Activated CD8-positive, alpha-beta memory T cell treated with anti-CD3 and anti-CD28 coated beads for 36 hours (primary cell): ENCODE measurements around the gene SNAI3. TPM values are rescaled to one million over a fixed set of nuclear protein-coding genes. Genes with fewer than 3 reads are reported as not detected.

Source experiments
- CTCF ChIA-PET: fragments of 350-600 bp; sonication (Branson Sonifier 250); formaldehyde crosslinking; loops from one replicate; lab custom pipeline; 2021; ENCODE audit warnings: antibody characterized with exemption; lab: Charles Lee
- POLR2A ChIA-PET: fragments of 350-600 bp; sonication (Branson Sonifier 250); formaldehyde crosslinking; loops from one replicate; lab custom pipeline; 2021; ENCODE audit warnings: antibody characterized with exemption; lab: Charles Lee
- total RNA-seq, 2 experiments: library from RNA; stranded (reverse); gene quantifications; one replicate each; pipeline ENCODE4 v1.2.3, GENCODE V29; 2021

The SNAI3 gene
- total RNA-seq, 2 experiments from 2014 or later: 2.3 TPM

DNA sequence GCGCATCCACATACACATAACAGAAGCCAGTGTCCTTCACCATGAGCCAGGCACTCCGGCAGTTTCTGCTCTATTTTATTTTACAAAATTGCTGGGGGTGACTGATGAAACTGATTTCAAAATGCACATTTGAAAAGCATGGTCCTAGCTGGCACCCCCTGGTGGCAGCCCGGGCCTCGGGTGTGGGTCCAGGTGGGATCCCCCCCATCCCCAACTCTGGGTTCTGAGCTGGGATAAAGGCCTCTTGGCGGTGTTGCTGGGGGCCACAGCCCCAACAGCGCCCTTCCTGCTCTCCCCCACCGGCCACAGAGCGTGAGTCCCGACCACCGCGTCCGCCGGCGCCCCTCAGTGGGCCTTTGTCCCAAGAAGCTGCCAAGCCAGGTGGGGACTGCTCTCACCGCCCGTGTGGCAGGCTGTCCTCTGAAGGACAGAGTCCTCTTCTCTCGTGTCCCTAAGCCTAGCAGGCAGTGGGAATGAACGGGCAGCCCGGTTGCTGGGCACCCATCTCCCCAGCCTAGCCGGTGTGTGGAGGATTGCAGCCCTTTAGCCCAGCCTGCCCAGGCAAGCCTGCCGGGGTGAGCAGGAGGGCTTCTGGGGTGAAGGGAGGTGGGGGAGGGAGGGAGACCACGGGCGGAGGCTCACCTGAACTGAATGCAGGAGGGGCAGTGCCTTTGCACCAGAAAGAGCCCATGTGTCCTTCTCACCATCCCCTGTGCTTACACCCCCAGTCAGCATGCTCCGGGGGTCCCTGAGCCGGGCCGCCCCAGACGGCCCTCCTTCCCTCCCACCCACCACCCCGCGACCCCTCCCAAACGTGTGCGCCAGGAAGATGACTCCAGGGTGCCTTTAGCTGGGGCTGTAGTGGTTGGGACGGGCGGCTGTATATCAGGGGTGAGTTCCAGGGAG lies 898 bp downstream of the SNAI3 start:
- ChIA-PET CTCF (interaction anchor here (0.7 to 1.6 kb wide), 5 partner anchors 13 to 36 kb away, joined by 3 to 7 read pairs (median 4); no protein-coding TSS in a partner anchor), POLR2A (interaction anchor here (0.6 to 1.0 kb wide), 3 partner anchors 11 to 19 kb away, joined by 3 to 4 read pairs (median 4); no protein-coding TSS in a partner anchor)

DNA sequence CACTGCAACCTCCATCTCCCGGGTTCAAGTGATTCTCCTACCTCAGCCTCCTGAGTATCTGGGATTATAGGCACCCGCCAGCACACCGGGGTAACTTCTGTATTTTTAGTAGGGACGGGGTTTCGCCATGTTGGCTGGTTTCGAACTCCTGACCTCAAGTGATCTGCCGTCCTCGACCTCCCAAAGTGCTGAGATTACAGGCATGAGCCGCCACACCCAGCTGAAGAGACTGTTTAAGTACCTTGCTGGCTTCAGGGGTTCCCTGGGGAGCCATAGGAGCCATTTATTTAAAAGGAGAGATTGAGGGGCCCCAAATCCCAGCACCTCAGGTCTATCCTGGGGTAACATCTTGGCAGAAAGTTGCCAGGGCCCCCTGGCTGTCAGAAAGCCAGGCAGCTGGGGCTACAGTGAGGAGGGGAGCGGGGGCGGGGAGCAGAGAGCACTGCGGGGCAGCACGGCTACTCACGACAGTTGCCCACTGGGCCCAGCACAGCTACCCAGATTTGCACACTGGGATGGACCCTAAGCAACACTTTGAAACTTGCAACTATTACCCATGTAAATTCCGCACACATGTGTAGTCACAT lies 1.6 kb downstream of the SNAI3 start:
- ChIA-PET CTCF (interaction anchor here (0.7 to 1.6 kb wide), 5 partner anchors 12 to 35 kb away, joined by 3 to 7 read pairs (median 4); no protein-coding TSS in a partner anchor), POLR2A (interaction anchor here (0.5 to 1.0 kb wide), 2 partner anchors 16 to 47 kb away, joined by 4 read pairs; no protein-coding TSS in a partner anchor)

GRCh38 chr16:88681709-88682451 lies 4.4 kb downstream of the SNAI3 start:
- ChIA-PET CTCF (interaction anchor here (1.3 to 2.9 kb wide), 6 partner anchors 11 to 49 kb away, joined by 3 to 15 read pairs (median 5); no protein-coding TSS in a partner anchor), POLR2A (interaction anchor here (0.9 to 1.4 kb wide), 4 partner anchors 20 to 111 kb away, joined by 4 to 5 read pairs (median 4); partner anchors contain the start of gene ZC3H18)

DNA sequence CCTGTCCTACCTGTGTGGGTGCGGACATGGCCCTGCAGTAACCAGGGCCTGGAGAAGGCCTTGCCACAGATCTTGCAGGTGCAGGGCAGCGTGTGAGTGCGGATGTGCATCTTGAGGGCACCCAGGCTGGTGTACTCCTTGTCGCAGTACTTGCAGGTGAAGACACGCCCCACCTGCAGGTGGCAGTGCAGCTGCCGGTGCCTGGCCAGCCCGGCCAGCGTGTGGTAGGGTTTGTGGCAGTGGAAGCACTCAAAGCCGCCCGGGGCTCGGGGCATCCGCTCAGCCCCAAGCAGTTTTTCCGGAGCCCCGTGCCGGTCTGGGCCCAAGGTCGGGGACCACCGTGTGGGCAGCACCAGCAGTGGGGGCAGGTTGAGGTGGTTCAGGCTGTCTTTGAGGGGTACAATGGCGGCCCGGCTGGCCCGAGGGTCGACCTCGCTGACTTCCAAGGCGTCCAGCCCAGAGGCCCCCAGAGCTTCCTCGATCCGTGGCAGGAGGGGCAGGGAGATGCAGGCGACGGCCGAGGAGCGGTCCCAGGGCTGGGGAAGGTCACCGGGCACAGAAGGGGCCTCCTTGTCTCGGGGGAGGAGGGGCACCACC lies 5.1 kb downstream of the SNAI3 start:
- ChIA-PET CTCF (interaction anchor here (0.6 to 2.9 kb wide), 10 partner anchors 10 to 105 kb away, joined by 3 to 15 read pairs (median 4); no protein-coding TSS in a partner anchor), POLR2A (interaction anchor here (0.9 to 1.4 kb wide), 3 partner anchors 21 to 111 kb away, joined by 4 to 5 read pairs (median 4); partner anchors contain the start of gene ZC3H18)

DNA sequence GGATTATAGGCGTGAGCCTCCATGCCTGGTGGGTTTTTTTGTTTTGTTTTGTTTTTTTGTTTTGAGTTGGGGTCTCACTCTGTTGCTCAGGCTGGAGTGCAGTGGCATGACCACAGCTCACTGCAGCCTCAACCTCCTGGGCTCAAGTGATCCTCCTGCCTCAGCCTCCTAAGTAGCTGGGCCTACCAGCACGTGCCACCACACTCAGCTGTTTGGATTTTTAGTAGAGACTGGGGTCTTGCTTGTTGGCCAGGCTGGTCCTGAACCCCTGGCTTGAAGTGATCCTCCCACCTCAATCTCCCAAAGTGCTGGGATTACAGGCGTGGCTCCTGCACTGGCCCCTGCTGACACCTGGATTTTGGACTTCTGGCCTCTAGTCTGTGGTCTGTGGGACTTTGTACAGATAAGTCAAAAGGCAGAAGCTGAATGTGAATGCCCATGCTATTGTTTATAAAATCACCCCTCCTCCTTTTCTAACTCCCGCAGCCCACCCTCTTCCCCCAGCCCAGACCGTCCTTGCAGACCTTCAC lies 5.7 kb downstream of the SNAI3 start:
- ChIA-PET POLR2A (interaction anchor here (0.9 kb wide), 1 partner anchor 21 kb away, joined by 4 read pairs; no protein-coding TSS in a partner anchor), CTCF (interaction anchor here (0.6 to 2.9 kb wide), 11 partner anchors 10 to 105 kb away, joined by 3 to 15 read pairs (median 4); no protein-coding TSS in a partner anchor)

DNA sequence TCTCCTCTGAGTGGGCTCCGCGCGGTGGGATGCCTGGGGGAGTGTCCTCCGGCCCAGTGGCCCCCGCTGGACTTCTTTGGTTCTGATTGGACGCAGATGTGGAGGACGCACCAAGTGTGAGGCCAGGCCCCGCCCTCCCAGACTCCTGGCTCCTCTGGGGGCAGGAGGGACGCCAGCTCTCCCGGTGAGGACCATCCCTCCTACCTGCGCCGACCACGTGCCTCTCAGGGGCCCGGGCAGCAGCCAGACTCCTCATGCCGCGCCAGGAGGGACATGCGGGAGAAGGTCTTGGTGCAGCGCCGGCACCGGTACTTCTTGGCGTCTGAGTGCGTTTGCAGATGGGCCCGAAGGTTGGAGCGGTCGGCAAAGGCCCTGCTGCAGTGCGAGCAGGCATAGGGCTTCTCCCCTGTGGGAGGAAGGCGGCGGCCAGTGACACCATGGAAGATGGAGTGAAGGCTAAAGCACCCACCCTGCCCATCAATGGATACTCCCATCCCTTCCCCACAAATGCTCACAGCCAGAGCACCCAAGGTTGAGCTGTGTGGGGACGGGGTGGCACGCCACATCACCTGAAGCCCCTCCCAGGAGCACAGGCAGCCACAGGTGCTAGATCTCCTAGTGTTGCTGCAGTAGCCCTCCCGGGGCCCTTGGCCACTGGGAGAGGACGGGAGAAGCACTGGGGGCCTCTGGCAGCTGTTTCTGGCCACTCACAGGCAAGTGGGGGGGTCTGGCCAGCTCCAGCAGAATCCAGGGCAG lies 7.9 kb downstream of the SNAI3 start:
- POLR2A ChIA-PET: no interaction called here
- CTCF ChIA-PET: no interaction called here

- ChIA-PET POLR2A (no interaction called here), CTCF (no interaction called here)
These were observed 8.6 kb downstream of the SNAI3 start for GRCh38 chr16:88677721-88678120.

GRCh38 chr16:88676502-88677242 lies 9.6 kb downstream of the SNAI3 start:
- ChIA-PET POLR2A (no interaction called here), CTCF (no interaction called here)

DNA sequence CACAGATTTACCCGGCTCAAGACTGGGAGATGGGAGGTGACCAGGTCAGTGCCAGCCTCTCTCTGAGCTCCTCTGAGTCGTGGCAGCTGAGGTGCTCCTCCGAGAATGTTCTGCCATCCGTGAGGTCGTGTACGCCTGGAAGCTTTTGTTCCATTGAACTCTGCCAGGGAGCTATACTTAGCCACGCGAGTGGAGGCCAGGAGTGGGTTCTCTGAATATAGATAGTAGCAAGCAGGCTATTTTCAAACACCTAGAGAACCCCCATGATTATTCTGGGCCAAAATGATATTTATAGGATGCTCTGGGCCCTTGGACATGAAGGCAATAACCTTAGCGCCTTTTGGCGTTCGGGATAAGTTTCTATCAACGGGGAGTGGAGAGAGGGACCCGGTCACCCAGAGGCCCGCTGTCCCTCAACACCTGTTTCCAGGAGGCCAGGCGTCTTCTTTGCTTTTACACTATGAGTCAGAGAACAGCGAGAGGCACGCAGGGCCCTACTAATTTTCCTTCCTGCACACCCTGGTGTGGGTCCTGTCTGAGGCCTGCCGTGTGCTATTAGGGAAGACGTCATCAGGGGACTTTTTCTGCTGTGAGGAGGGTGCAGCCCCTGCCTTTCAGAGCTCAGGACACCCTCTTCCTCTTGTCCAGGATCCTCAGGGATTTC lies 12.5 kb downstream of the SNAI3 start:
- POLR2A ChIA-PET: interaction anchor here (0.6 kb wide), 2 partner anchors 10 to 131 kb away, joined by 3 read pairs; no protein-coding TSS in a partner anchor

DNA sequence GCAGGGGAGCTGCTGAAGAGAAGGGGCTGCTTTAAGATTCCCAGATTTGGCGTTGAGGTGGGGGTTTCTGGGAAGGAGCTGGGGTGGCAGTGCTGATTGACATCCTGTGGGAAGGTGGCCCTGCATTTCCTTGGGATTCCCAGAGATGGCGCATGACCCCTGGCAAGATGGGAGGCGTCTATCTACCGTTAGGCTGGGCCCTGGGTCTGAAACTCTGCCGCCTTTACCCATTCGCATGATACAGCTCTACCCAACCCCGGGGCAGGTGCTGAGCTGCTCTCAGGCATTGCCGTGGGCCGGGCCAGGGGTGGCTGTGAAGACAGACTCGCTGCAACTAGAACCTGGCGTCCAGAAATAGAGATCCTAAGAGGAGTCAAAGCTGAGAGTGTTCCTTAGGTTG lies 13.5 kb downstream of the SNAI3 start:
- ChIA-PET CTCF (interaction anchor here (1.5 kb wide), 1 partner anchor 12 kb away, joined by 5 read pairs; no protein-coding TSS in a partner anchor), POLR2A (no interaction called here)

More for the DNA sequence above, 12.5 kb downstream of the SNAI3 start:
- CTCF ChIA-PET: no interaction called here

GRCh38 chr16:88671806-88672205 lies 14.5 kb downstream of the SNAI3 start:
- ChIA-PET POLR2A (interaction anchor here (0.6 kb wide), 1 partner anchor 20 kb away, joined by 3 read pairs; no protein-coding TSS in a partner anchor), CTCF (interaction anchor here (1.5 to 2.6 kb wide), 2 partner anchors 9 to 13 kb away, joined by 5 to 12 read pairs; no protein-coding TSS in a partner anchor)

GRCh38 chr16:88669980-88670379 lies 16.3 kb downstream of the SNAI3 start:
- POLR2A ChIA-PET: interaction anchor here (0.6 kb wide), 1 partner anchor 1174 kb away, joined by 3 read pairs; no protein-coding TSS in a partner anchor
- CTCF ChIA-PET: interaction anchor here (2.6 kb wide), 1 partner anchor 11 kb away, joined by 12 read pairs; no protein-coding TSS in a partner anchor

GRCh38 chr16:88669493-88669892 lies 16.8 kb downstream of the SNAI3 start:
- ChIA-PET CTCF (interaction anchor here (2.6 kb wide), 1 partner anchor 12 kb away, joined by 12 read pairs; no protein-coding TSS in a partner anchor), POLR2A (interaction anchor here (0.6 kb wide), 1 partner anchor 1175 kb away, joined by 3 read pairs; no protein-coding TSS in a partner anchor)

- ChIA-PET CTCF (interaction anchor here (0.6 kb wide), 1 partner anchor 1118 kb away, joined by 3 read pairs; no protein-coding TSS in a partner anchor), POLR2A (no interaction called here)
These were observed 18.8 kb downstream of the SNAI3 start for GRCh38 chr16:88667461-88667860.

GRCh38 chr16:88665570-88665969 lies 20.7 kb downstream of the SNAI3 start:
- ChIA-PET CTCF (interaction anchor here (1.0 to 1.8 kb wide), 3 partner anchors 12 to 105 kb away, joined by 4 to 7 read pairs (median 4); no protein-coding TSS in a partner anchor), POLR2A (no interaction called here)
